HepG2 (cell line): Measurements from ENCODE around the gene PBOV1. TPM values are rescaled to one million over a fixed set of nuclear protein-coding genes. Genes with fewer than 3 reads are reported as not detected.
A peak's percentile ranks its signal among the peaks of the same experiment; 100 is the strongest.

Experiments
- CEBPB ChIP-seq: IDR thresholded peaks from 2 replicates; pipeline ENCODE4 v1.6.1; 2011; ENCODE audit warnings: low read depth, low read length, improper control_type of control experiment, borderline replicate concordance
- CREM ChIP-seq, 2 experiments: sonication (generic) in 1 of 2; formaldehyde crosslinking in 1 of 2; IDR thresholded peaks; 2 replicates each; pipeline versions ENCODE4 v1.4.0 to v1.6.1; 2016 to 2020; ENCODE audit warnings: antibody characterized with exemption in 1 of 2, mild to moderate bottlenecking in 1 of 2, missing genetic modification reagents in 1 of 2
- E2F1 ChIP-seq: sonication (generic); formaldehyde crosslinking; IDR thresholded peaks from 2 replicates; pipeline ENCODE4 v1.5.0; 2020; ENCODE audit warnings: missing genetic modification reagents
- ELF3 ChIP-seq: IDR thresholded peaks from 2 replicates; pipeline ENCODE4 v1.6.1; 2016; ENCODE audit warnings: missing genetic modification reagents, missing compliant biosample characterization
- ETV5 ChIP-seq: IDR thresholded peaks from 2 replicates; pipeline ENCODE4 v1.6.1; 2018; ENCODE audit warnings: missing biosample characterization, missing genetic modification reagents, inconsistent platforms, borderline replicate concordance
- FOXK2 ChIP-seq: fragments of 450-650 bp; IDR thresholded peaks from 2 replicates; pipeline ENCODE4 v1.6.1; 2016
- GABPA ChIP-seq, 2 experiments: IDR thresholded peaks; 2 replicates each; pipeline ENCODE4 v1.6.1; 2011 to 2016; ENCODE audit warnings: low read depth in 2 of 2, low read length in 1 of 2, missing biosample characterization in 1 of 2, missing genetic modification characterization in 1 of 2
- HNRNPL ChIP-seq: fragments of 200-400 bp; formaldehyde crosslinking; IDR thresholded peaks from 2 replicates; pipeline ENCODE4 v1.6.1; 2017; ENCODE audit warnings: mild to moderate bottlenecking, low read depth, low read length
- HNRNPUL1 ChIP-seq: fragments of 200-400 bp; formaldehyde crosslinking; IDR thresholded peaks from 2 replicates; pipeline ENCODE4 v1.6.1; 2017; ENCODE audit warnings: low read depth, mild to moderate bottlenecking, low read length, moderate library complexity
- HOXA3 ChIP-seq: sonication (generic); formaldehyde crosslinking; IDR thresholded peaks from 2 replicates; pipeline ENCODE4 v1.5.0; 2020; ENCODE audit warnings: missing genetic modification reagents
- IRF2 ChIP-seq: IDR thresholded peaks from 2 replicates; pipeline ENCODE4 v1.6.1; 2018; ENCODE audit warnings: missing genetic modification reagents, missing compliant biosample characterization
- KDM6A ChIP-seq: IDR thresholded peaks from 2 replicates; pipeline ENCODE4 v1.6.1; 2016; ENCODE audit warnings: low read depth
- NCOA2 ChIP-seq: sonication (generic); formaldehyde crosslinking; IDR thresholded peaks from 2 replicates; pipeline ENCODE4 v1.8.0; 2022; ENCODE audit warnings: inconsistent platforms
- PREB ChIP-seq: sonication (generic); formaldehyde crosslinking; IDR thresholded peaks from 2 replicates; pipeline ENCODE4 v1.4.0; 2020; ENCODE audit warnings: missing genetic modification reagents
- SYNCRIP ChIP-seq: fragments of 200-400 bp; formaldehyde crosslinking; IDR thresholded peaks from 2 replicates; pipeline ENCODE4 v1.6.1; 2018; ENCODE audit warnings: mild to moderate bottlenecking, low read depth, low read length; ENCODE audit not compliant: insufficient read depth
- TBX2 ChIP-seq: sonication (generic); formaldehyde crosslinking; IDR thresholded peaks from 2 replicates; pipeline ENCODE4 v1.5.0; 2020; ENCODE audit warnings: missing genetic modification reagents, mild to moderate bottlenecking, borderline replicate concordance
- YEATS4 ChIP-seq: sonication (generic); formaldehyde crosslinking; IDR thresholded peaks from 2 replicates; pipeline ENCODE4 v1.4.0; 2020; ENCODE audit warnings: missing genetic modification reagents, borderline replicate concordance
- ZBTB20 ChIP-seq: sonication (generic); formaldehyde crosslinking; IDR thresholded peaks from 2 replicates; pipeline ENCODE4 v1.8.1; 2023; ENCODE audit warnings: missing genetic modification reagents, low read depth, mild to moderate bottlenecking, borderline replicate concordance
- ZBTB3 ChIP-seq: sonication (generic); formaldehyde crosslinking; IDR thresholded peaks from 2 replicates; pipeline ENCODE4 v1.4.0; 2020; ENCODE audit warnings: low read depth, mild to moderate bottlenecking, moderate library complexity, missing genetic modification reagents, borderline replicate concordance
- ZFP82 ChIP-seq: sonication (generic); formaldehyde crosslinking; IDR thresholded peaks from 2 replicates; pipeline ENCODE4 v1.5.1; 2020; ENCODE audit warnings: mild to moderate bottlenecking, missing genetic modification reagents, borderline replicate concordance
- ZFP90 ChIP-seq: sonication (generic); formaldehyde crosslinking; IDR thresholded peaks from 2 replicates; pipeline ENCODE4 v1.8.0; 2022; ENCODE audit warnings: missing genetic modification reagents, mild to moderate bottlenecking, inconsistent platforms, borderline replicate concordance
- ZNF326 ChIP-seq: sonication (generic); formaldehyde crosslinking; IDR thresholded peaks from 2 replicates; pipeline ENCODE4 v1.4.0; 2020; ENCODE audit warnings: missing genetic modification reagents, borderline replicate concordance
- ZNF441 ChIP-seq: sonication (generic); formaldehyde crosslinking; IDR thresholded peaks from 2 replicates; pipeline ENCODE4 v1.7.0; 2021; ENCODE audit warnings: missing genetic modification reagents, borderline replicate concordance
- ZNF484 ChIP-seq: sonication (generic); formaldehyde crosslinking; IDR thresholded peaks from 2 replicates; pipeline ENCODE4 v1.5.1; 2020; ENCODE audit warnings: mild to moderate bottlenecking, low read depth, missing genetic modification reagents, borderline replicate concordance
- polyA plus RNA-seq, 8 experiments: library from polyadenylated mRNA; depleted of rRNA in 3 of 8; stranded (reverse) in 7 of 8; unstranded in 1 of 8; fragments of >200 nt; fragmentation: Illumina TruSeq in 4 of 8; extraction: Trizol in 4 of 8; gene quantifications; 2 replicates each; pipeline versions ENCODE4 v1.2.1 to v1.2.3, GENCODE V29; 2011 to 2016; ENCODE audit warnings: low read depth in 4 of 8, missing spikeins in 1 of 8, mixed read lengths in 1 of 8; ENCODE audit not compliant: insufficient read depth in 1 of 8
- total RNA-seq, 5 experiments: library from RNA; depleted of rRNA; stranded (reverse); fragments of >200 nt; fragmentation: Illumina TruSeq; extraction: Trizol; gene quantifications; 2 replicates each; pipeline ENCODE4 v1.2.3, GENCODE V29; 2016; ENCODE audit warnings: low read depth in 1 of 5
- TF ChIP-seq, protein P1 (sequence below): sonication (generic); formaldehyde crosslinking; IDR thresholded peaks from 2 replicates; pipeline ENCODE4 v1.4.0; 2020; ENCODE audit warnings: missing genetic modification reagents
- TF ChIP-seq, protein P2 (sequence below): sonication (generic); formaldehyde crosslinking; IDR thresholded peaks from 2 replicates; pipeline ENCODE4 v1.9.0; 2021; ENCODE audit warnings: missing genetic modification reagents, mild to moderate bottlenecking, borderline replicate concordance

PBOV1 gene
- total and polyA plus RNA-seq, 2 of the 13 experiments (the other 11 are each of a cell fraction or from before 2014, with no cell fraction given) = not detected

- no peak for TF ChIP-seq E2F1
- TF ChIP-seq GABPA (IDR thresholded peaks at IDR 0.05; ENCODE audit: low read depth, low read length) = no peak
- TF ChIP-seq GABPA (CRISPR knock-in tag; IDR thresholded peaks at IDR 0.05; ENCODE audit: low read depth) = 0 out of 2 replicates have a peak, but pooled peaks have one; percentile 25
- TF ChIP-seq HNRNPL = no peak
- no peak for TF ChIP-seq HNRNPUL1
- no peak for TF ChIP-seq ZFP82 (CRISPR knock-in tag)
- TF ChIP-seq ZBTB3 = peak; percentile 80; the same call in 1 of the 2 replicates
- TF ChIP-seq HOXA3 (CRISPR knock-in tag) = peak; percentile 28; the same call in 1 of the 2 replicates
- TF ChIP-seq, protein P1, sequence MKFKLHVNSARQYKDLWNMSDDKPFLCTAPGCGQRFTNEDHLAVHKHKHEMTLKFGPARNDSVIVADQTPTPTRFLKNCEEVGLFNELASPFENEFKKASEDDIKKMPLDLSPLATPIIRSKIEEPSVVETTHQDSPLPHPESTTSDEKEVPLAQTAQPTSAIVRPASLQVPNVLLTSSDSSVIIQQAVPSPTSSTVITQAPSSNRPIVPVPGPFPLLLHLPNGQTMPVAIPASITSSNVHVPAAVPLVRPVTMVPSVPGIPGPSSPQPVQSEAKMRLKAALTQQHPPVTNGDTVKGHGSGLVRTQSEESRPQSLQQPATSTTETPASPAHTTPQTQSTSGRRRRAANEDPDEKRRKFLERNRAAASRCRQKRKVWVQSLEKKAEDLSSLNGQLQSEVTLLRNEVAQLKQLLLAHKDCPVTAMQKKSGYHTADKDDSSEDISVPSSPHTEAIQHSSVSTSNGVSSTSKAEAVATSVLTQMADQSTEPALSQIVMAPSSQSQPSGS = peak; percentile 19; the same call in 1 of the 2 replicates
- TF ChIP-seq KDM6A = 0 out of 2 replicates have a peak, but pooled peaks have one; percentile 25
- peak; percentile 69; the same call in 1 of the 2 replicates for TF ChIP-seq TBX2 (CRISPR knock-in tag)
- TF ChIP-seq ZNF441 (CRISPR knock-in tag) = no peak
- peak; percentile 78 for TF ChIP-seq ELF3 (CRISPR knock-in tag)
- TF ChIP-seq SYNCRIP = no peak
- TF ChIP-seq ZBTB20 = peak; percentile 90; the same call in 1 of the 2 replicates
- no peak for TF ChIP-seq CEBPB
- no peak for TF ChIP-seq ZNF326 (CRISPR knock-in tag)
- peak; percentile 87 for TF ChIP-seq IRF2 (CRISPR knock-in tag)
- TF ChIP-seq CREM (IDR thresholded peaks at IDR 0.05) = peak; percentile 62; the same call in 1 of the 2 replicates
- TF ChIP-seq CREM (CRISPR knock-in tag; IDR thresholded peaks at IDR 0.05) = no peak
- TF ChIP-seq, protein P2, sequence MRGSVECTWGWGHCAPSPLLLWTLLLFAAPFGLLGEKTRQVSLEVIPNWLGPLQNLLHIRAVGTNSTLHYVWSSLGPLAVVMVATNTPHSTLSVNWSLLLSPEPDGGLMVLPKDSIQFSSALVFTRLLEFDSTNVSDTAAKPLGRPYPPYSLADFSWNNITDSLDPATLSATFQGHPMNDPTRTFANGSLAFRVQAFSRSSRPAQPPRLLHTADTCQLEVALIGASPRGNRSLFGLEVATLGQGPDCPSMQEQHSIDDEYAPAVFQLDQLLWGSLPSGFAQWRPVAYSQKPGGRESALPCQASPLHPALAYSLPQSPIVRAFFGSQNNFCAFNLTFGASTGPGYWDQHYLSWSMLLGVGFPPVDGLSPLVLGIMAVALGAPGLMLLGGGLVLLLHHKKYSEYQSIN (CRISPR knock-in tag) = no peak
- no peak for TF ChIP-seq PREB (CRISPR knock-in tag)
- peak; percentile 36; the same call in 1 of the 2 replicates for TF ChIP-seq ETV5
- no peak for TF ChIP-seq ZNF484 (CRISPR knock-in tag)
- TF ChIP-seq ZFP90 (CRISPR knock-in tag) = 0 out of 2 replicates have a peak, but pooled peaks have one; percentile 18
- TF ChIP-seq NCOA2 = peak; percentile 80
- 0 out of 2 replicates have a peak, but pooled peaks have one; percentile 43 for TF ChIP-seq FOXK2
- TF ChIP-seq YEATS4 (CRISPR knock-in tag) = no peak
Measured at GRCh38 chr6:138248878-138249277, 30.6 kb upstream of the PBOV1 start (continued).
